HG03025 (cell line): ENCODE data around the gene C1orf21.

ENCODE experiments used
- ATAC-seq: cut with Tn5 transposase; IDR thresholded peaks from one replicate; pipeline ENCODE4 v1.9.1; 2021; ENCODE audit warnings: mild to moderate bottlenecking, moderate library complexity; ENCODE audit not compliant: unreplicated experiment, low FRiP score

The C1orf21 gene

DNA sequence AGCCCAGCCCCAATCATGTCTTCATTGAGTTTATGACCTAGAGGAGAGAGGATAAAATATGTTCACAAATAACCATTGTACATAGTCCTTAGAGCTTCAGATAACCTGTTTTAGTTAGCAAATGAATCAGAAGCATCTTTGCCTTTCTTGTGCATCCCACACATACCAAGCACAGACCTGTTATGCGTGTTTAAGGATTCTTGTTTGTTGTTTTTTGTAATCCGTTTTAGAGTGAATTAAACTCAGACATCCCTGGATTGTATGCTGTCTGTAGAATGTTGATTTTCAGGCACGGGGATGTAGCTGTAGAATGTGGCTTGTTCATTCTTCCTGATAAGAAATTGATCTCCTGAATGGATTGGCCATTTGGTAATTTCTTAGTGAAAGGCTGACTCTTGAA lies 232.0 kb downstream of the C1orf21 start:
- ATAC-seq: no peak

DNA sequence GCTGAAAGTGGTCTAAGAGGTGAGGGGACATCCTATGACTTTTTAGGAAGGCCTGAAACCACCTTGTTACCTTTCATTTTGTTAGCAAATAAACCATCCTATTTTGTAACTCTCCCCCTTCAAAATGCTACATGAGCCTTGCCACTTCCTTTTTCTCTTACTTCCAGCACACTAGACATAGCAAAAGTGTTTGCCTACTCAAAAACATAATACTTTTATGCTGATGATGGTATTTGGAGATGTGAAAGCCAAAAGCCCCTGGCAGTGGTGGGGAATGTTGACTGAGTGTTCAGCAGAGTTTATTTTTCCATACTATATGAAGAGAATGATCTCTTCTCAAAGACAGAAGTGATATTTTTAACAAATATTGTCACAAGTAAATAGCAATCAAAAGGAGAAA lies 233.6 kb downstream of the C1orf21 start:
- no peak for ATAC-seq

GRCh38 chr1:184621260-184621659 lies 234.4 kb downstream of the C1orf21 start:
- no peak for ATAC-seq

- ATAC-seq: no peak
These were observed 235.5 kb downstream of the C1orf21 start for GRCh38 chr1:184622136-184622823.

DNA sequence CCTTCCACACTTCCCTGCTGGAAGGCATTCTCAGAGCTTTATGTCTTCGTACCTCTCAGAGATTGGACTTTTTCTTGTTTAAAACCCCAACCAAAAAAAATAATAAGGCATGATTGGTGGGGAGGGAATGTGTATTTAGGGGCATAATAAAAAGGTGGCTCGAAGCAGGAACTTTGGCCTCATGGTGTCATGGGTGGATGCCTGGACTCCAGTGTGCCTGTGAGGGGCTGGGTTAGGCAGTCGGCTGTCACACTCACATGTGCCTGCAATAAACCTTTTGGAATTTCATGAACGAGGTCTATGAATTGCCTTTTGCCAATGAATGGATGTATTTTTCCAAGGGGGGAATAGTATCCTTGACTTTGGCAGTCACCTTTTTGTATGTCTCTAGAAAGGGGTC lies 236.6 kb downstream of the C1orf21 start:
- ATAC-seq: no peak

DNA sequence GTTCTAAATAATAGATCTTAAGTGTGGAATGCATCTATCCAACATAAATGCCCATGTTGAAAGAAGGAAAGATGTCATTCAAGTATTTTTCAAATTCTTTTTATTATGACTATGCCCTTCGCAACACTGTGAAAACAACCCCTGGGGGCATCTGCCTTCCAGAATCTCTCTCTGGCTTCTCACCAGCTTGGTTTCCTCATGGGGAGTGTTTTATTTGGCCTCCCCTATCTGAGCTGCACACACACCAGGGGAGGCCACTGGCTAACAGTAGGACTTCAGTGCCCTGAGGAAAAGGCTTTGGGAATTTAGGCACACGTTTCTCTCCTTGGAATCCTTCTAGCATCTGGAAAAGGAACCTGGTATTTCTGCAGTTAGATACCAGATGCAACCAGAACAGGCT lies 237.2 kb downstream of the C1orf21 start:
- ATAC-seq: no peak

DNA sequence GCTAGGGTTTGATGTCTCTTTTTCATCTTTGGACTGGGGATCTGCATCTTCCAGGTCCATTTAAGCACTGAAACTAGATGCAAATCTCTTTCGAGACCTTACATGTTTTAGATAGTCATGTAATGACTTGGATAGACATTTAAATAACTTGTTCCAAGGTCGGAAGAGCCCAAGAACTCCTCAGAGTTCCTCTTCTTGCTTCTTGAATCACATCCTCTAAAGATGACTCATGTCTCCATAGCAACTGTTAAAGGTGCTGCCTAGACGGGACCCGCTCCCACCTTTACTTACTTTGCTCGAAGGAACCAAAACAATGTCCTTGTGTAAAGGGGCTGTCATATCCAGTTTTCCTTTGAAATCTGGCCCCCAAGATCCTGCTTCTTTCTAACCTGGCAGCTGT lies 237.8 kb downstream of the C1orf21 start:
- no peak for ATAC-seq

GRCh38 chr1:184625271-184625670 lies 238.4 kb downstream of the C1orf21 start:
- no peak for ATAC-seq

GRCh38 chr1:184626076-184627006 lies 239.5 kb downstream of the C1orf21 start:
- ATAC-seq: no peak

DNA sequence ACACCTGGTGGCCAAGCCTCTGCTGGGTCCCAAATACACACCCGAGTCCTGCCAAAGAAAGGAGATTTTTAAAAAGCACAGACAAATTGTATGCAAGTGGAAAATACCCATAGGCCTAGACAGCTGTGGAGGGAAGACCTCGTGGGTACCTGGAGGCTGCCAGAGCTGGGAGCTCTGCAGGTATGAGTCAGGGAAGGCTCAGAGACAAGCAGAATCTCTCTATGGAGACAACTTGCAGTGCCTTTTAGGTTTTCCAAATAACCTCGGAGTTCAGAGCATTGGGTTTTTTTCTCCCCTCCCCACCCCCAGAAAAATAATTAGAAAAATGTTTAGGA lies 240.1 kb downstream of the C1orf21 start:
- ATAC-seq: no peak

- ATAC-seq: no peak
These were observed 242.4 kb downstream of the C1orf21 start for GRCh38 chr1:184629266-184629665.

DNA sequence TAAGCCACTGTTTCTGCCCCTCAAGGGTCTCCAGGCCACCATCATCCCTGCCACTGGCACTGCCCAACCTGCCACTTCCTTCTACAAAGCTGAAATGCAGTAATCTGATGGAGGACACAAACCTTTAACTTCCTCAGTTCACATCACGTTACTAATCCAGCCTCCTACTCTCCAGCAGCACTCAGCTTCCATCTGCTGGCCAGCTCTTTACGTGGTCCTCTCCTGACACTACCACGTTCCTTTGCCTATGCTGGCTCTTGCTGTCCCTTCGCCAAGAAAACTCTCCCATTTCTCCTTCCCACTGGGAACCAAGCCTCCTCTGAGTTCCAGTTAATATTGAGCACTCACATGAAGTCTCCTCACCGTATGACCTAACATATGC lies 243.8 kb downstream of the C1orf21 start:
- ATAC-seq: no peak

DNA sequence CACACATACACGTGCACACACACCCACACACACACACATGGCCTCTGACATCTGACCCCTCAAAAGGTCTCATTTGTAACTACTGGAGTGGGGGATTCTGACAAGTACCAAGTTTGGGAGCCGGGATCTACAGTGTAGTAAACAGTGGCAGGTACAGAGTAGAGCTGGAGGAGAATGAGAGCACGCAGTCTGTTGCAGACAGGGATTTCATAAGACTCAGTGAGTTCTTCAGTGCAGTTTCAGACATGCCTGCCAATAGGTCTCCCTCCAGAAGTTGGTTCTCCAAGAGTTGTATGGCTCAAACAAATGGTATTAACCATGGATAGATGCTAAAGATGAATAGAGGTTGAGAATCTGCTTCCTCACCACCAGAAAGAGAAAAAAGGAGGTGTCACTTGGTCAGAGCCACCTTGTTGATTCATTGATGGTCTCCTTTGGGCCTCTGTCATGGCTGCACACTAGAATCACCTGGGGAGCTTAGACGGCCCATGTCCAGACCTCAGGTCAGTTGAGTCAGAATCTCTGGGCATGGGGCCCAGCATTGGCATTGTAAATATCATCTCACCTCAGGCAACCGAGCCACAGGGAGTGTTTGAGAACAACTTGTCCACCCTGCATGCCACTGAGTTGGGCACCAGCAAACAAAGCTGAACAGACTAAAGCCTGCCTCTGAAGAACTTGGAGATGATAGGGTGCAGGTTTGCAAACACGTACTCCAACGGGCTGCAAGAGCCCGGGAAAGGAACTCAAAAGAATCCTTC lies 245.8 kb downstream of the C1orf21 start:
- no peak for ATAC-seq

- no peak for ATAC-seq
These were observed 247.0 kb downstream of the C1orf21 start for GRCh38 chr1:184633785-184634184.

- no peak for ATAC-seq
These were observed 247.5 kb downstream of the C1orf21 start for GRCh38 chr1:184634296-184634695.

DNA sequence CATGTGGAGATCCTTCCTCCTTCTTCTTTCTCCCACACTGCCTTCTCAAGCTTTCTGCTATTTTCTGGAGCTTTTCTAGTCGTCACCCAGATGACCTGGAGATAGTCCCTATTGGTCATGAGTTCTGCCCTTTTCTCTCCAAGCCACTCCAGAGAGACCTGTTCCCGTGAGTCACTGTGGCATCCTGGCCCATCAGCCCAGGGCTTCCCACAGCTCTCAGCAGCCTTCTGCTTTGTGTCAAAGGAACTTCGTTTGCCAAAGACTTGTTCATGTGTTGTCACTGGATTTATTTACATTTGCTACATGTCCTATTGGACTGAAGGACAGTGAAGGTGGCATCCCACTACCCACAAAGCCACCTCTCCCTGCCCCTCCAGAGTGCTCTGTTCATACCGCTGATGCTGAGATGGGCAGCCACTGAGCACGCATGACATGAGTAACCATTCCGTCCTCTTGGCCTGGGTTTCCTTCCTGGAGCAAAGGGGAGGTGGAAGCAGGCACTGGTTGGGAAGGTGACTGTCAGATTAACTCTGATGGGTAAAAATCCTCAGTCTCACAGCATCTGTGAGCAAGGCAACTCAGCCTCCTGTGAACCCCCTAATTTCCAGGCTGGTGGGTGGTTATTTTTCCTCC lies 248.6 kb downstream of the C1orf21 start:
- no peak for ATAC-seq

DNA sequence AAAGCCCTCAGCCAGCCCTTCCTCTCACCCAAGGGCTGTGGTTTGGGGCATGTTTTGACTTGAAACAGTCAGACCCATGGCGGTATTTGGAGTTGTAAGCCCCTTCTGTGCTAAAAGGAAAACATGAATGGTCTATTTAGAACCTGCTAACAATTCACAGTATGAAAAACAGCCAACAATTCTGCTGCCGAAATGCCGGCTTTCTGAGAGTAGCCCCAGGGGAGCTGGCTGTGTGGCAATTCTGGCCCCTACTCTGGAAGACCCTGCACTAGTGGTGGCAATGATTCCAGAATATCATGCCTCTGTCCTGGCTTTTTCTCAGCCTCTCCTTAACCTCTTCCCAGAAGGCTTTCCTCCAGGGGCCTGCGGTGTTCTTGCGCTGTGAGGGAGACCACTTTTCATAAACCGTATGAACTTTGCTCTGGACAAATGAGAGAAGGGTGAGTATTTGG lies 249.2 kb downstream of the C1orf21 start:
- no peak for ATAC-seq

- ATAC-seq: no peak
These were observed 250.9 kb downstream of the C1orf21 start for GRCh38 chr1:184637664-184638240.

DNA sequence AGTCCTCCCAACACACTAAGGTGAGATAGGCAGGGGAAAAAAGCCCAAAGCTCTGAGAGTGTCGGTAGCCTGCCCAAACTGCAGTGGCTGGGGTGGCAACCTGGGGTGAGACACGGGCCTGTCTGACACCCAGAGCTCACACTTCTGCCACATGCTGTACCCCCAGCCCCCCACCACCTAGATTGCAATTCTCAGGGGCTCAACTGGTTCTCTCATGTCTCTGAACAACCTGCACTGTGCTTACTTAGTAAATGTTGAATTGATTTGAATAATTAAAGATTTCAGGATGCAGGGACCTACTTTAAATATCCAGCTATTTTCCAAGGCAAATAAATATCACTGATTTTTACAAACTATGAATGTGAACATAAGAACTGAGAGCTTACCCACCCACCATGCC lies 252.4 kb downstream of the C1orf21 start:
- no peak for ATAC-seq

DNA sequence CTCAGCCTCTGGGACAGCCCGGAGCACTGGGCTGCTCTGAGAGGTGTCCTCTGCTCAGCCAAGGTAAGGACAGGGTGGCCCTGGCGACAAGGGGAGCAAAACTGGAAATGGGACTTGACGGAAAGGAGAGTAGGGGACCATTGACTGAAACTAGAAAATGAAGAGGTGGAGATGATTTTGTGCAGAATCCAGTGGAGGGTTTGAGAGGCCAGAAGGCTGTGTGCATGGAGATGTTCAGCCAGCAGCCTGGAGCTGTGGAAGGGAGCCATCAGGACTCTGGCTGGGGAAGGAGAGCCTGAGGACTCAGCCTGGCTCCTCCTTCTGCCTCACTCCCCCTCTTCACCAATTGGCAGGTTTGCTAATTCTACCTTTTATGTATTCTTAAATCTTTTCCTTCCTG lies 253.7 kb downstream of the C1orf21 start:
- no peak for ATAC-seq
